GM18951 (cell line): Measurements from ENCODE around the gene ZBTB11.
"Not testable (repeated sequence)": the region's sequence is repeated elsewhere in the genome, so short reads cannot be mapped to it uniquely, and the experiment has no call there.

Experiments used
- POLR2A ChIP-seq: IDR thresholded peaks from 4 replicates; pipeline ENCODE4 v1.6.1; 2011; ENCODE audit warnings: mild to moderate bottlenecking; ENCODE audit not compliant: insufficient read length, insufficient read depth; ENCODE audit errors: extremely low read depth
- in situ Hi-C: fragments of 300-500 bp; cut with MboI; formaldehyde crosslinking; loops from one replicate; pipeline ENCODE4 v1.12.0; 2022; ENCODE audit warnings: low sequenced_read_pairs, mixed read lengths, inconsistent platforms; ENCODE audit not compliant: unreplicated experiment

Gene ZBTB11, protein sequence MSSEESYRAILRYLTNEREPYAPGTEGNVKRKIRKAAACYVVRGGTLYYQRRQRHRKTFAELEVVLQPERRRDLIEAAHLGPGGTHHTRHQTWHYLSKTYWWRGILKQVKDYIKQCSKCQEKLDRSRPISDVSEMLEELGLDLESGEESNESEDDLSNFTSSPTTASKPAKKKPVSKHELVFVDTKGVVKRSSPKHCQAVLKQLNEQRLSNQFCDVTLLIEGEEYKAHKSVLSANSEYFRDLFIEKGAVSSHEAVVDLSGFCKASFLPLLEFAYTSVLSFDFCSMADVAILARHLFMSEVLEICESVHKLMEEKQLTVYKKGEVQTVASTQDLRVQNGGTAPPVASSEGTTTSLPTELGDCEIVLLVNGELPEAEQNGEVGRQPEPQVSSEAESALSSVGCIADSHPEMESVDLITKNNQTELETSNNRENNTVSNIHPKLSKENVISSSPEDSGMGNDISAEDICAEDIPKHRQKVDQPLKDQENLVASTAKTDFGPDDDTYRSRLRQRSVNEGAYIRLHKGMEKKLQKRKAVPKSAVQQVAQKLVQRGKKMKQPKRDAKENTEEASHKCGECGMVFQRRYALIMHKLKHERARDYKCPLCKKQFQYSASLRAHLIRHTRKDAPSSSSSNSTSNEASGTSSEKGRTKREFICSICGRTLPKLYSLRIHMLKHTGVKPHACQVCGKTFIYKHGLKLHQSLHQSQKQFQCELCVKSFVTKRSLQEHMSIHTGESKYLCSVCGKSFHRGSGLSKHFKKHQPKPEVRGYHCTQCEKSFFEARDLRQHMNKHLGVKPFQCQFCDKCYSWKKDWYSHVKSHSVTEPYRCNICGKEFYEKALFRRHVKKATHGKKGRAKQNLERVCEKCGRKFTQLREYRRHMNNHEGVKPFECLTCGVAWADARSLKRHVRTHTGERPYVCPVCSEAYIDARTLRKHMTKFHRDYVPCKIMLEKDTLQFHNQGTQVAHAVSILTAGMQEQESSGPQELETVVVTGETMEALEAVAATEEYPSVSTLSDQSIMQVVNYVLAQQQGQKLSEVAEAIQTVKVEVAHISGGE

DNA sequence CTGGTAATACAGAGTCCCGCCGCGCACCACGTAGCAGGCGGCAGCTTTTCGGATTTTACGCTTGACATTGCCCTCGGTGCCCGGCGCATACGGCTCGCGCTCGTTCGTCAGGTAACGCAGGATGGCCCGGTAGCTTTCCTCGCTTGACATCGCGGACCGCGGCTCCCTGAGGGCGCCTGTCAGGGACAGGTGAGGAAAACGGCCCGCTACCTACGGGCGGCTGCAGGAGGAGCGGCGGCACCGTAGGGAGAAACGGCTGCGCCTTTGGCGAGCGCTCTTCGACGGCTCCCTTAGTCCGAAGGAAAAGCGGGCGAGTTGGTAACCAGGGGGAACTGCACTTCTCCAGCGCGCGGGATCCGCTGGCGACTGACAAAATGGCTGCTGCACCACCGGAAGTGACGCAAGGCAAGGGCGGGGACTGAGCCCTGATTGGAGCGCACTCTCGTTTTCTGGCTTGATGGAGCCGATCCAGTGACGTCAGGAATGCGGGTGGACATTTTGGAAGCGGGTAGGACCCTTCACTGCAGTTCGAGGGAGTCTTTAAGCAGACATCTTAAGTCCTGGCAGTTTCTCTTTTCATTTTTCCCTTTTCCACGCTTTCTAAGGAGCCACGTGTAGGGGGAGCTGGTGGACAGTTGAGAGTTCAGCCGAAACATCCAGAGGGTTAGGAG is at the start of gene ZBTB11:
TSS of gene ZBTB11 (minus strand) at position 368 of the 671 bp plus-strand sequence. CDS start at position 150, 218 bp downstream.
- peak; percentile 70 for TF ChIP-seq POLR2A
- in situ Hi-C loops = no loop called here

DNA sequence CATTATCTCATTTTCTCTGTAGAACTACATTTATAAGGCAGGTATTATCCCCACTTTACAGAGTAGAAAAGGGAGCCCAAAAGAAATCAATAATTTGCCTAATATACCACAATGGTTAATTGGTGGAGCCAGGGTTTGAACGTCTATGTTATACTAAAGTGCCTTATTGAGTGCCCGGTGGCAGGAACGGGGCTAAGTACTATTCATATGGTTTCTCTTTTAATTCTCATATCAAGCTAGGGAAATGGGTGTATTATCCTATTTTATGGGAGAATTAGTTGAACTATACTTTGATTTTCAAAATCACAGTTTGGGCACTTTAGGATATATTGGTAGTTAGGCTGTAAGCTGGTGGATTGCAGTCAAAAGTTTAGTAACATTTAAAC is 49.0 kb upstream of the ZBTB11 start:
- TF ChIP-seq POLR2A = no peak
- in situ Hi-C loops = no loop called here

DNA sequence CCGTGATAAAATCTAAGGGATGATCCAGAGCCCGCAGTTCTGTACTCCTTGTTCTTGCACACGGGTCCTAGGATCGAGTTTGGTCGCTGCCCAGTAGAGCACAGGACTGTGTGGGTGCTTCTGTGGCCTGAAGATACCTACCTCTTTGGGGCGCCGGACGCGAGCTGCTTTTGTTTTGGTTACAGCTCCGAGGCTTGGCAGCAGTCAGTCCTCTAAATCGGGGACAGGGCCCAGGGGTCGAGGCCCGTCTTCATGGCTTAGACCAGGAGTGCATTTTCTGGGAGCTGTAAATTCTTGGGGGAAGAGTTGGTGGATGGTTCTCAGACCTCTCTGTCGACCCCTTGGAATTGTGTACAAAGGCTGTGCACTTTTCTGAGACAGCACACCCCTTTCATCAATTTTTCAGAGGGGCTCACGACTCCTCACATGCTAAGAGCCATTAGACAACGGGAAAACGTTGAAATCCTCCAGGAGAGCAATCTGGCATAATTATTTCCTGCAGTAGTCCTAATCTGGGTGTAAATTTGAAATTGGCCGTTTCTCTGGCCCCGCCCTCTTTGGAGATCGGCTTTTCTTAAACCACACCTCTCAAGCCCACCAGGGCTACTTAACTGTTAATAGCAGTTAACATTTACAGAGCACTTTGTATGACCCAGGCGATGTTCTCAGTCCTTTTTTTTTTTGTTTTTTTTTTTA is 48.4 kb upstream of the ZBTB11 start:
- in situ Hi-C loops = no loop called here
- TF ChIP-seq POLR2A = no peak

DNA sequence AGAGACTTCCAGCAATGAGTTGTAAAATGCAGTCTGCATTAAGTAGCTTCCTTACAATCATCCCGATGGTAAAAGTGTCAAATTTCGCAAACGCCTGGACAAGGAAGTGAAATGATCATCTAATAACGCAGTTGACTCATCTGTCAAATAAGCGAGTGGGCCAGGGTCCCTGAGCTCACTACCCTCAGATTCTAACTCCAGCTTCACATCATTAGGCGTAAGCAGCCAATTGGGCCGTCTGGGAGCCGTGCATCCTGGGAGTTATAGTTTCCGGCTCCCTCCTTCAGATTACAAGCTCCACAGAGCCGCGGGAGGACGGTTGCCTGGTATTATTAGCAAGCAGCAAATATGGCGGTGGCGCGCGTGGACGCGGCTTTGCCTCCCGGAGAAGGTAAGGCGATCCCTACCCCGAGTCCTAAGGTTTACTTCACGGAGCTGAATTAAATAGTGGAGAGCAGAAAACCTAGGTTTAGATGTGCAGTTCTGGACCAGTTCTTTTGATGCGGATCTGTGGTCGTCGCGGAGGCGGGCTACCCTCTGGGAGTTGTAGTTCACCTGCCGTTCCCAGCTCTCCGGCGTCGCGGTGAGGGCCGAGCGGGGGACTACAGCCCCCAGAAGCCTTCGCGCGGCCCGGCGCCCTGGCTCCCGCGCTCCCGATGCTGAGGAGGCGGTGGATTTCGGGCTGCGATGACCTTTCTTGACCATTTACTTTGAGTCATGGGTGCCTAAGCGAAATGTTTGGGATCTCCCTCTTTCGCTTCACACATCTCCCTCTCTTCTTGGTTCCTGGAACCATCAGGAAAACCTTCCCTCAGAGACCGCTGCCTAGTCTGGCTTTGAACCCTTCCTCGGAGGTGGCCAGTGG is 47.6 kb upstream of the ZBTB11 start, which contains the start of gene CEP97:
TSS of gene CEP97 (plus strand) at position 286 of the 865 bp plus-strand sequence. CDS start at position 349, 63 bp downstream.
- in situ Hi-C loops = no loop called here
- peak; percentile 58 for TF ChIP-seq POLR2A

DNA sequence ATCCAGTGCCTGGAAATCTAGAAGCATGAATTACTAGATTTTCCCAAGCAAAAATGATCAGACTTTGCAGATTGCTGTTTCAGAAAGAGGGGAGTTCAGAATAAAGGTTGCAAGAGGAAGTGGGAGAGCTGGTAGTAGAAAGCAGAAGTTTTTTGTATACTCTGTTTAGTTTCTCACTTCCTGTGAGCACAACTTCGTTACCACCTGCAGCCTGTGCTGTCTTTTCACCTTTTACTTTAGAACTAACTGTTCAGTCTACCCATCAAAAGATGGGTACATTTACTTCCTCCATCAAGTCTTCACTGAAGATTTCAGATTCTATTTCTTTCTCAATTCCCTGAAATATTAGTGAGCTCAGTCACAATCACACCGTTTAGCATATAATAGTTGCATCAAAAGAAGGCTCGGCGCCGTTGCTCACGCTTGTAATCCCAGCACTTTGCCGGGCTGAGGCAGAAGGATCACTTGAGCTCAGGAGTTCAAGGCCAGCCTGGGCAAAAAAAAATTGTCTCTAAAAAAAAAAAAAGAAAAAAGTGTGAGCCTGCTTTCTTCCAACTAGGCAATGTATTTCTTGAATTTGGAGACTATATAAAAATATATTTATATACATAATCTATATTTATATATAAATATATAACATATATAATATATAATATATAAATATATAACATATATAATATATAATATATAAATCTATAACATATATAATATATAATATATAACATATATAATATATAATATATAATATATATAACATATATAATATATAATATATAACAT is 45.7 kb upstream of the ZBTB11 start:
- no peak for TF ChIP-seq POLR2A
- in situ Hi-C loops = no loop called here

DNA sequence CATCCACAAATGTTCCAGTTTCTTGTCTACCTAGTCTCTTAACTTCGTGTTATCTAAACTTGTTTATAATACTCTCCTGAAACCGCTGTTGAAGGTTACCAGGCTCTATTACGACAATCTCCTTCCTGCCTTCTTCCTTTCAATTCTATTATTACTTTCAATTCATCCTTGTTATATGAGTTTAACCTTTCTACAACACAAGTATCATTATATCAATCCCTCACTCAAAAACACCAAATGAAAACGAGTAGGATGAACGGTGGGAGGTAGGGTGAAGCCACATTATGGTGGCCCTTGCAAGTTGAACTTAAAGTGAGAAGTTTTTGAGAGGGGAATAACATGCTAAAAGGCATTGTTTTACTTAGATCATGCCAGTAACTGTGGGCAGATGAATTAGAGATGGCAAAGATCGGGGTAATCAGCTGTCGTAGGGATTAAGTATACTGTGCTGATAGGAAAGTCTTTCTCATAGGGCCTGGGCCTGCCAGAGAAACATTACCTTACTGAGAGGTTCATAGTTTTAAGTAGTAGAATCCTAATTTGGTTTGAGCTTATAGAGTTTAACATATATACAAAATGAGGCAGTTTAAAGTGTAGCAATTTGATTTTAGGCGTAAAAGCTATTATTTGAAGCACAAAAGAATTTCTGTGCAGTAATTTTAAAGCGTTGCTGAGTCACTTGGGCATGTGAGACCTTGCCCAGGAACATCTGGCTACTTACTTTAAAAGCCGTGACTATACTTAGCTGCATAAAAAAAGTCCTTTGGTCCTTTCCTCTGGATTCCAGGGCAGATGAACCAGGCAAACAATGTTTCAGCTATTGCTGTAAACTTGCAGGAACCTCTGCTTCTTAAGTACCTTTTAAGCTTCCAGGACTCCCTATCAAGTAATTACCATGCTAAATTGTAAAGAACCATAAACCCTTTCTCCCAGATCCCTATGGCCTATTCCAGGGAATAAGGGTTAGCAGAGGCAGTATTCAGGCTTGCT is 44.2 kb upstream of the ZBTB11 start:
- in situ Hi-C loops = no loop called here
- TF ChIP-seq POLR2A = no peak

DNA sequence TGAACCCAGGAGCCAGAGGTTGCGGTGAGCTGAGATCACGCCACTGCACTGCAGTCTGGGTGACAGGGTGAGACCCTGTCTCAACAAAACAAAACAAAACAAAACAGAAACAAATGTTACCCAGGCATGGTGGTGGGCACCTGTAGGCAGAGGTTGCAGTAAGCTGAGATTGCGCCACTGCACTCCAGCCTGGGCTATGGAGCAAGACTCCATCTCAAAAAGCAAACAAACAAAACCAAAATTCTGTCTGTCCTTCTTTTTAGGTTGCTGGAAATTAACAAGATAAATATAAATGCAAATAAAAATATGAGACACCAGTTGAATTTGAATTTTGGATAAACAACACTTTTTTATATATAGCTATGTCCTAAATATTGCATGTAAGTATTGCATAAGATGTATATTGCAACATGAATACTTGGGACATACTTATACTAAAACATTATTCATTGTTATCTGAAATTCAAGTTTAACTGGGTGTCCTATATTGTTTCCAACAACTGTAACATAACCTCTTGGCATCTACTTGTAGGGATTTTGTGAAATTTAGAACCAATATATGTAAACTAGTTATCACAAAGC is 42.8 kb upstream of the ZBTB11 start:
- no peak for TF ChIP-seq POLR2A
- in situ Hi-C loops = no loop called here

DNA sequence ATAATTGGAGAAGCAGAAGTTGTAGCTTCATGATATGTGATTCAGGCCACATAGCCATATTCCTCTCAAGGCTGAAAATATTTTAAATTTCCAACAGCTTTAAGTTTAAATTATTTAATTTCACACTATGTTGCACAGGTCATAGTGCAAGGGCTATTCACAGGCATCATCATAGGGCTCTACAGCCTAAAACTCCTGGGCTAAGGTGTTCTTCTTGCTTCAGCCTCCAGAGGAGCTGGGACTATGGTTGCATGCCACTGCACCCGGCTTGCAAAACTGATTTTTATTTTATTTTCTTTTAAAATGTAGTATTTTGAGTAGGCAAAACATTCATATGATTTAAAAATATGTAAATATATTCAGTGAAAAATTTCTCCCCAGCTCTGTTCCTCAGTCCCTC is 41.5 kb upstream of the ZBTB11 start:
- in situ Hi-C loops = no loop called here
- TF ChIP-seq POLR2A = no peak

DNA sequence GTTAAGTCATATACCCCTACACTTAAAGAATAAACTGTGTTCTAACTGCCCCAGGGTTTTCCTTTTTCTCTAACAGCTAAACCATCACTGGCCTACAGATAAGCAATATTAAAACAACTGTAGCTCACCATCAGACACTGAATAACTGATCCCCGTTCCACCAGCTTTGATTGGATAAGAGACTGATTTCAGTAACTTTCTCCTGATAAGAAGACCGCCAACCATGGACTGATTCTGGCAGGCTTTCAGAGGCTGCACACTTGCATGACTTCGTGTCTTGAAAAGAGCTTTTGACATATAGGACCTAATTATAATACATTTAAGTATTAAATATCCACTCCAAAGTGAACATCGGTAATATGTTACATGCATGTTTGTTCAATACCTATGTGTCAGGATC is 32.2 kb upstream of the ZBTB11 start:
- no peak for TF ChIP-seq POLR2A
- in situ Hi-C loops = no loop called here

DNA sequence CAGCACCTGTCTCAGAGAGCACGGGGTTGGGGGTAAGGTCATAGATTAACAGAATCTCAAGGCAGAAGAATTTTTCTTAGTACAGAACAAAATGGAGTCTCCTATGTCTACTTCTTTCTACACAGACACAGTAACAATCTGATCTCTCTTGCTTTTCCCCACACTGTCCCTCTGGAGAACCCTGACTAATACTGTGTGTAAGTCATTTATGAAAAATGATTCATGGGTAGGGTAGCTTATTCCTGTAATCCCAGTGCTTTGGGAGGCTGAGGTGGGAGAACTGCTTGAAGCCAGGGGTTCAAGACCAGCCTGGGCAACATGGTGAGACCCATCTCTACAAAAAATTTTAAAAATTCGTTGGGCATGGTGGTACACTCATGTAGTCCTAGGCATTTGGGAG is 27.7 kb upstream of the ZBTB11 start:
- in situ Hi-C loops = not testable (repeated sequence)
